Measurements from ENCODE around the gene RTL9.
"Not testable (repeated sequence)": the region's sequence is repeated elsewhere in the genome, so short reads cannot be mapped to it uniquely, and the experiment has no call there.

RTL9 gene

DNA sequence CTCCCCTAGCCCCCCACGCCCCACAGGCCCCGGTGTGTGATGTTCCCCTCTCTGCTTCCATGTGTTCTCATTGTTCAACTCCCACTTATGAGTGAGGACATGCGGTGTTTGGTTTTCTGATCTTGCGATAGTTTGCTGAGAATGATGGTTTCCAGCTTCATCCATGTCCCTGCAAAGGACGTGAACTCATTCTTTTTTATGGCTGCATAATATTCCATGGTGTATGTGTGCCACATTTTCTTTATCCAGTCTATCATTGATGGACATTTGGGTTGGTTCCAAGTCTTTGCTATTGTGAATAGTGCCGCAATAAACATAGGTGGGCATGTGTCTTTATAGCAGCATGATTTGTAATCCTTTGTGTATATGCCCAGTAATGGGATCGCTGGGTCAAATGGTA is 47.6 kb downstream of the RTL9 start:
- DNase-seq (ENCODE audit: low read depth) = not testable (repeated sequence)

DNA sequence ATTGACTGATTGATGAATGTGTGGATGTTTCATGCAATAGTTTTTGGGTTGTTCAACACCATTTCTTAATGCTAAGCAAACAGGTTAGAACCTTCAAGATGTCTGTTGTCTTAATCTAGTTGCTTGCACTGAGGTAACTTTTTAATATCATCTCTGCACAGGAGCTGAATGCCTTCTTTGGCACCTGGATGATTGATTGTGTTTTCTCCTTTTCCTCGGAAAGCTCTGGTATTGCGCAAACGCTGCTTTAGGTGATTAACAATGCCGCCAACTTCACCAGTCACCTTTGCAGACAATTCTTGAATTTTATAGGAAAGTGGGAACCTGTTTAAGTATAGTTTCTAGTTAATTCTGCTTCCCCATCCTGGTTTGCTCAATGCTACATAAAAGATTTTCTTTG is 48.2 kb downstream of the RTL9 start:
- DNase-seq (ENCODE audit: low read depth) = no peak

DNA sequence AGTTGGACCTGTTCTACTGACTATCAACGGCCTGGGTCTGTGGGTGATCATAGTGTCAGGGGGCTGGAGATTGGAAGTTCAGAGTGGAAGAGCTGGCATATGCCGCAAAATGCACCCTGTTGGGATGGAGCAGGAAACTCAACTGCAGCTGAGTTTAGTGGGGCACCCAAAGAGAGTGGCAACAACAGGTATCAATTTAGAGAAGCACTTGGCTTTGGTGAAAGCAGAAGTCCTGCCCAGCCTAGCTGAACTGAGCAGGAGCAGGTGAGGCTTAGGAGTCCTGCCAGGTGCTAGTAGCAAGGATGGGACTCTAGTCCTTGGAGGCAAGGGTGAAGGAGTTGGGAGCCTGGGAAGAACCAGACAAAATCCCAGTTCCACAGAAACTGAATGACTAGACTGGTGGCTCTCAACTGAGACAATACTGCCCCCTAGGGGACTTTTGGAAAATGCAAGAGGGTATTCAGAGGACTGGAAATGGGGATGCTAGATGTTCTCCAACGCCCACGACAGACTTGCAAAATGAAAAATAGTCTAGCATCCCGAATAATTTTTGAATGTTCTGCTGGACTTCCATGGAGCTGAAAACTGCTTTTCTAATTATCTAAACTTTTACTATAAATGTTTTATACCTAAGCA is 49.4 kb downstream of the RTL9 start:
- DNase-seq (ENCODE audit: low read depth) = peak; percentile 28

Data from activated gamma-delta T cell treated with anti-CD3 and anti-CD28 coated beads, Interleukin-2, amount 50 U/mL, for 16 hours (primary cell).